Osteocyte (in vitro differentiated cells): Measurements from ENCODE around the gene CRYGC. TPM values are rescaled to one million over a fixed set of nuclear protein-coding genes. Genes with fewer than 3 reads are reported as not detected.
"Not testable (repeated sequence)": the region's sequence is repeated elsewhere in the genome, so short reads cannot be mapped to it uniquely, and the experiment has no call there.

Experiments used
- DNase-seq: peaks from one replicate; pipeline ENCODE4 v3.0.0; 2021; ENCODE audit warnings: mixed read lengths; ENCODE audit not compliant: unreplicated experiment; ENCODE audit errors: extremely low spot score
- H3K27ac Mint-ChIP-seq: one replicate; pipeline ENCODE4 v1.8.0; 2021; ENCODE audit warnings: mild to moderate bottlenecking, mixed read lengths; ENCODE audit not compliant: unreplicated experiment
- H3K27me3 Mint-ChIP-seq: one replicate; pipeline ENCODE4 v1.8.0; 2021; ENCODE audit warnings: mixed read lengths; ENCODE audit not compliant: unreplicated experiment
- H3K36me3 Mint-ChIP-seq: one replicate; pipeline ENCODE4 v1.8.0; 2021; ENCODE audit warnings: mixed read lengths; ENCODE audit not compliant: unreplicated experiment
- H3K4me1 Mint-ChIP-seq: one replicate; pipeline ENCODE4 v1.8.0; 2021; ENCODE audit warnings: mixed read lengths; ENCODE audit not compliant: unreplicated experiment
- H3K4me3 Mint-ChIP-seq: one replicate; pipeline ENCODE4 v1.8.0; 2021; ENCODE audit warnings: mild to moderate bottlenecking, moderate library complexity, mixed read lengths; ENCODE audit not compliant: unreplicated experiment
- H3K9me3 Mint-ChIP-seq: one replicate; pipeline ENCODE4 v1.8.0; 2021; ENCODE audit warnings: mixed read lengths; ENCODE audit not compliant: unreplicated experiment
- CTCF ChIP-seq: fragments of 200-600 bp; sonication (generic); IDR thresholded peaks from 2 replicates; pipeline ENCODE4 v1.5.0; 2021; ENCODE audit warnings: antibody characterized with exemption, mild to moderate bottlenecking, moderate library complexity
- total RNA-seq: library from RNA; stranded (reverse); gene quantifications from 2 replicates; pipeline ENCODE4 v1.2.1, GENCODE V29; 2021

Gene CRYGC
- total RNA-seq, 1 donor from 2014 or later: not detected

DNA sequence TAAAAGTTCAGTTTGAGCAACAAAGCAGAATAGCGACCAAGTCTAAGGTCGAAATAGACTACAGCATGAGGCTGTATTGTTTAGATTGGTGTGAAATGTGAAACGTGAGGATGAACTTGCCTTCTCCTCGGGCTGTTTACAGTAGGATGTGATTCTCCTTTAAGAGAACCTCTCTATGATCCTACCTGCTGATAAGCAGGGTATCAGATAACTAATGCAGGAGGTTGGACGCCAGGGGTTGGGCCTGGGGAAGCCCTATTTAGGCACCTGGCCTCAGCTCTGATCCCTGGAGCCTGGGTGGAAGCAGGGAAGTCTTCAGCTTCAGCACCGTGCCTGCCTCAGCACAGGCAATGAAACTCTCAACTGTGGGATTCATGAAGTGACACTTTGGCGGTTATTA lies 16.7 kb downstream of the CRYGC start:
- no peaks in the 10 kb centered on the region for H3K9me3 Mint-ChIP-seq
- no peak for TF ChIP-seq CTCF
- no peak overlapping the region for H3K27ac Mint-ChIP-seq

GRCh38 chr2:208112273-208112745 lies 17.3 kb downstream of the CRYGC start:
- not testable (repeated sequence) for H3K36me3 Mint-ChIP-seq, H3K27ac Mint-ChIP-seq, H3K9me3 Mint-ChIP-seq, DNase-seq, H3K4me3 Mint-ChIP-seq, H3K4me1 Mint-ChIP-seq
- H3K27me3 Mint-ChIP-seq: peaks cover 26% of the 10 kb centered on the region

More for the DNA sequence above, 16.7 kb downstream of the CRYGC start:
- Mint-ChIP-seq H3K4me3 (no peak overlapping the region), H3K36me3 (no peaks in the 10 kb centered on the region), H3K4me1 (peaks cover 2% of the 10 kb centered on the region), H3K27me3 (peaks cover 26% of the 10 kb centered on the region)
- DNase-seq: no peak

DNA sequence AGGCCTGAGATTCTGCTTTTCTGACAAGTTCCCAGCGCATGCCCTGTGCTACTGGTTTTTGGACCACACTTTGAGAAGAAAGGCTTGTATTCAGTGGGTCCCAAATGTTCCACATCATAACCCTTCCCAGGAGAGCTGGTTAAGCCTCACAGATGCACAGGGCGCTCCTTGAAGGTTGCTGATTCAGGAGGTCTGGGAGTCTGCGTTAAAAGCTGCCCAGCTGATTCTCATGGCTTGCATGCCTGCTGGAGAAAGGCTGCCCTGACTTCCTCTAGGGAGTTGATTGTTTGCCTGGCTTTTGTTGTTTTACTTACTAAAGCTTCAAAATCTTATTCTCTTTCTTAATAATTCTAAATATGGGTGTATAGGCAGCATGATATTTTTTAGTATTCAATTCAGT lies 26.0 kb downstream of the CRYGC start:
- Mint-ChIP-seq H3K36me3 (no peaks in the 10 kb centered on the region), H3K27ac (no peak overlapping the region), H3K4me3 (no peak overlapping the region), H3K9me3 (no peaks in the 10 kb centered on the region), H3K27me3 (peaks cover 24% of the 10 kb centered on the region), H3K4me1 (no peaks in the 10 kb centered on the region)
- no peak for DNase-seq
- no peak for TF ChIP-seq CTCF

GRCh38 chr2:208101716-208102631 lies 27.7 kb downstream of the CRYGC start:
- Mint-ChIP-seq H3K9me3 (no peaks in the 10 kb centered on the region), H3K36me3 (no peaks in the 10 kb centered on the region), H3K27me3 (peaks cover 23% of the 10 kb centered on the region), H3K4me3 (no peak overlapping the region), H3K4me1 (peaks cover 3% of the 10 kb centered on the region), H3K27ac (no peak overlapping the region)
- peak; percentile 45 for TF ChIP-seq CTCF
- no peak for DNase-seq

GRCh38 chr2:208099682-208100470 lies 29.8 kb downstream of the CRYGC start:
- Mint-ChIP-seq H3K36me3 (no peaks in the 10 kb centered on the region), H3K27ac (no peak overlapping the region), H3K27me3 (peaks cover 11% of the 10 kb centered on the region), H3K4me3 (no peak overlapping the region), H3K9me3 (no peaks in the 10 kb centered on the region), H3K4me1 (peaks cover 3% of the 10 kb centered on the region)
- no peak for DNase-seq
- TF ChIP-seq CTCF: no peak

DNA sequence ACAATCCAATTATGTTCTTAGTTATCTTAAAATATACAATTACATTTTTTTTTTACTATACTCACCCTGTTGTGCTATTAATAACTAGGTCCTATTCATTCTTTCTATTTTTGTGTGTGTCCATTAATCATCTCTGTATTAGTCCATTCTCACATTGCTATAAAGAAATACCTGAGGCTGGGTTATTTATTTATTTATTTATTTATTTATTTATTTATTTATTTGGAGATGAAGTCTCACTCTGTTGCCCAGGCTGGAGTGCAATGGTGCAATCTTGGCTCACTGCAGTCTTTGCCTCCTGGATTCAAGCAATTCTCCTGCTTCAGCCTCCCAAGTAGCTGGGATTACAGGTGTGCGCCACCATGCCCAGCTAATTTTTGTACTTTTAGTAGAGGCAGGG lies 30.9 kb downstream of the CRYGC start:
- H3K9me3 Mint-ChIP-seq, DNase-seq, H3K27ac Mint-ChIP-seq, H3K4me1 Mint-ChIP-seq, H3K27me3 Mint-ChIP-seq, H3K4me3 Mint-ChIP-seq, H3K36me3 Mint-ChIP-seq: not testable (repeated sequence)
